IPS DF 19.7 (cell line): Measurements from ENCODE around the gene ORMDL2.
"Not testable (repeated sequence)": the region's sequence is repeated elsewhere in the genome, so short reads cannot be mapped to it uniquely, and the experiment has no call there.

Experiments used
- DNase-seq: peaks from one replicate; pipeline ENCODE4 v3.0.0-alpha.2; 2013; ENCODE audit warnings: low read depth, low spot score

The ORMDL2 gene

GRCh38 chr12:55852740-55853139 lies 34.9 kb downstream of the ORMDL2 start:
- no peak for DNase-seq

GRCh38 chr12:55861396-55861795 lies 43.6 kb downstream of the ORMDL2 start:
- no peak for DNase-seq

GRCh38 chr12:55861871-55862270 lies 44.0 kb downstream of the ORMDL2 start:
- DNase-seq, result no peak

- no peak for DNase-seq
Measured at GRCh38 chr12:55862286-55862685, 44.4 kb downstream of the ORMDL2 start.

- DNase-seq, result not testable (repeated sequence)
Measured at GRCh38 chr12:55862931-55863330, 45.1 kb downstream of the ORMDL2 start.

DNA sequence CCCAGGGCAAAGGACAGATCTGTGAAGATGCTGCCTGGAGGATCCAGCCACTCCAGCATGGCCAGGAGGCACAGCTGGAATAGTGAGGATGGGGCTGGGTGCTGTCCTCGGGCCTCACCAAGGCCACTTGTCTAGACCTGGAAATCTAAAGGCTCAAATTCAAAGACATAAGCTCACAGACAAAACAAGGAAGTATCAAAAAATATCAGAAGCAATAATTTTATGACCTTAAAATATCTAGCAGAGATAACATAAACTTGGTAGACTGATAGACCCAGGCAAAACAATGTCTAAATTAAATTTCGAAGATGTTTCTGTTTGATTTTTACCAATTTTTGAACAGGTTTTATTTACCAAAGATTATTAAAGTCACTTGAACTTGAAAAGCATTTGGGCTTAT lies 47.5 kb downstream of the ORMDL2 start:
- no peak for DNase-seq

GRCh38 chr12:55866454-55867004 lies 48.7 kb downstream of the ORMDL2 start:
- not testable (repeated sequence) for DNase-seq
